Gastrocnemius medialis (tissue), 4 donors: Measurements from ENCODE around the gene SDC1.

Experiments used
- CTCF ChIP-seq, 5 experiments: fragments of 450-650 bp in 3 of 5; fragments of 200-600 bp in 2 of 5; sonication (generic) in 2 of 5; IDR thresholded peaks in 4 of 5; conservative IDR thresholded peaks in 1 of 5; 1 replicate in 4 of 5; 2 replicates in 1 of 5; pipeline ENCODE4 v1.5.1; 2016 to 2019; ENCODE audit warnings: antibody characterized with exemption in 5 of 5, mild to moderate bottlenecking in 3 of 5, moderate library complexity in 3 of 5
- POLR2A ChIP-seq, 2 donors: fragments of 450-650 bp; IDR thresholded peaks; one replicate each; pipeline ENCODE4 v1.6.1; 2017; ENCODE audit warnings: antibody characterized with exemption in 2 of 2, mild to moderate bottlenecking in 2 of 2, moderate library complexity in 2 of 2

GRCh38 chr2:20176760-20177159 lies 48.2 kb downstream of the SDC1 start:
- TF ChIP-seq POLR2A (IDR thresholded peaks at IDR 0.05): no peak
- no peak for TF ChIP-seq CTCF (IDR thresholded peaks at IDR 0.05 in 4 of 5, conservative IDR thresholded peaks at IDR 0.05 in 1 of 5)
